ENCODE data around the gene NYAP2.

NYAP2 gene

GRCh38 chr2:225630824-225631533, 231.5 kb downstream of the NYAP2 start:
- DNase-seq (ENCODE audit: low spot score), result no peak

- DNase-seq (ENCODE audit: low spot score), result no peak
These were observed 232.8 kb downstream of the NYAP2 start for GRCh38 chr2:225632351-225632750.

- DNase-seq (ENCODE audit: low spot score), result no peak
These were observed 237.0 kb downstream of the NYAP2 start for GRCh38 chr2:225636558-225636957.

- DNase-seq (ENCODE audit: low spot score), result no peak
These were observed 237.7 kb downstream of the NYAP2 start for GRCh38 chr2:225637259-225637658.

GRCh38 chr2:225640550-225640949, 241.0 kb downstream of the NYAP2 start:
- DNase-seq (ENCODE audit: low spot score), result no peak

GRCh38 chr2:225649274-225649673, 249.8 kb downstream of the NYAP2 start:
- DNase-seq (ENCODE audit: low spot score), result no peak

GRCh38 chr2:225650041-225650440, 250.5 kb downstream of the NYAP2 start:
- DNase-seq (ENCODE audit: low spot score), result no peak

- DNase-seq (ENCODE audit: low spot score), result peak; percentile 75
These were observed 261.0 kb downstream of the NYAP2 start for GRCh38 chr2:225660262-225661131.

- no peak for DNase-seq (ENCODE audit: low spot score)
These were observed 262.6 kb downstream of the NYAP2 start for GRCh38 chr2:225662101-225662500.

- no peak for DNase-seq (ENCODE audit: low spot score)
These were observed 267.9 kb downstream of the NYAP2 start for GRCh38 chr2:225667445-225667844.

GRCh38 chr2:225668606-225669266, 269.2 kb downstream of the NYAP2 start:
- no peak for DNase-seq (ENCODE audit: low spot score)

- no peak for DNase-seq (ENCODE audit: low spot score)
These were observed 270.8 kb downstream of the NYAP2 start for GRCh38 chr2:225670111-225670974.

- DNase-seq (ENCODE audit: low spot score), result no peak
These were observed 279.3 kb downstream of the NYAP2 start for GRCh38 chr2:225678792-225679191.

- DNase-seq (ENCODE audit: low spot score), result no peak
These were observed 283.7 kb downstream of the NYAP2 start for GRCh38 chr2:225683258-225683657.

GRCh38 chr2:225690153-225690552, 290.6 kb downstream of the NYAP2 start:
- no peak for DNase-seq (ENCODE audit: low spot score)

- no peak for DNase-seq (ENCODE audit: low spot score)
These were observed 292.2 kb downstream of the NYAP2 start for GRCh38 chr2:225691711-225692110.

GRCh38 chr2:225693259-225693658, 293.7 kb downstream of the NYAP2 start:
- no peak for DNase-seq (ENCODE audit: low spot score)

- DNase-seq (ENCODE audit: low spot score), result no peak
These were observed 295.2 kb downstream of the NYAP2 start for GRCh38 chr2:225694664-225695063.

GRCh38 chr2:225697936-225698335, 298.4 kb downstream of the NYAP2 start:
- DNase-seq (ENCODE audit: low spot score), result no peak
